GM21737 (cell line): ENCODE results near the gene CACNA1H.

ENCODE experiments used
- ATAC-seq: cut with Tn5 transposase; IDR thresholded peaks from one replicate; pipeline ENCODE4 v1.9.1; 2021; ENCODE audit warnings: mild to moderate bottlenecking, moderate library complexity; ENCODE audit not compliant: unreplicated experiment

The CACNA1H gene

DNA sequence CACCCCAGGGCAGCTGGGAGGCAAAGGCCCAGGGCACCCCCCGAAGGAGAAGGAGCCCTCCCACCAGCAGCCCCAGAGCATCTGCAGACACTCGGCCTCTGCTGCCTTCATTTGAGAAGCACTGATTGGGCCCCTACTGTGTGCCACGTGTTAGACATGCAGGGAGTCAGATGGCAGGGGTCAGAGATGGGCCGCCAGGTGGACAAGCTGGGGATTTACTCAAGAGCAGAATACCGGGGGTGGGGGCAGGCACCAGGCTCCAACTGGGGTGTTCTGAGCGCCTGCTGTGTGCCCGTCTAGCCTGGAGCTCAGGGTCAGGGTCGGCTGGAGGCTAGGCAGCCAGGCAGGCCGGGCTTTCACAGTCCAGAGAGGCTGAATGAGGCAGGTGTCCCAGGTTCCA, 53.4 kb downstream of the CACNA1H start:
- no peak for ATAC-seq

DNA sequence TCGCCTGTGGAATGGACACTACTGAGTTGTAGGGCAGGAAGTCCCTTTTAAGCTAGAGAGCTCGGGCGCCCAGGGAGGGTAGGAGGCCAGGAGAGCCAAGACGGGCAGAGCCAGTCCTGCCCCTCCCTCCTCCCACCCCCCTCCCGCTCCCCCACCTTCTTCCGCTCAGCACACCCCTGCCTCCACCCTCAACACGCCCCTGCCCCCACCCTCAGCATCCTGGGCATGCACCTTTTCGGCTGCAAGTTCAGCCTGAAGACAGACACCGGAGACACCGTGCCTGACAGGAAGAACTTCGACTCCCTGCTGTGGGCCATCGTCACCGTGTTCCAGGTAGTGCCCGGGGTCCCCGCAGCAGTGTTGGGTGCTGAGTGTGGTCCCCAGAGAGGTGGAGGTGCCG, 53.9 kb downstream of the CACNA1H start:
- no peak for ATAC-seq

DNA sequence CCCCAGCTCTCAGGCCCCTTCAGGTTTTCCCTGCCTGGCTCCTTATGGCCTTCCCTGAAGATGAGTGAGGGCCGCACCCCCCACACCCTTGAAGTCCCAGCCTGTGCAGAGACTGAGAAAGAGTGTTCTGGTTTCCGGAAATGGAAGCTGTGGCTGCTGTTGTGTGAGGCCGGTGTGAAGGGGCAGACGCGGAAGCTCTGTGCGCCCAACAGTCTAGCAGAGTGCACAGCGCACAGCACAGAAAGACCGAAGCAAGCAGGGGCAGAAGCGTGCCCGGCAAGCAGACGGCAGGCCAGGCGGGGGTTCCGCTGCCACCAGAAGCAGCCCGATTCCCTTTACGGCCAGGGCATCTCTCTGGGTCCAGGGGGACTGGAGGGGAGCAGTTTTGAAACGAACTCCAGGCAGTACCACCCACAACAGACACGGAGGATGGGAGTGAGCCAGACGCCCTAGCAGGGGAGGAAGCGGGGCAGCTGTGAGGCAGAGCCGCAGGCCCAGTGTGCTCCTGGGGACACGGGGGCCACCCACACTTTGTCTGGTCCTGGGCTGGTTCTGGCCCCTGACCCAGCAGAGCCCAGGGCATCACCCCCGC, 55.4 kb downstream of the CACNA1H start:
- ATAC-seq: no peak

DNA sequence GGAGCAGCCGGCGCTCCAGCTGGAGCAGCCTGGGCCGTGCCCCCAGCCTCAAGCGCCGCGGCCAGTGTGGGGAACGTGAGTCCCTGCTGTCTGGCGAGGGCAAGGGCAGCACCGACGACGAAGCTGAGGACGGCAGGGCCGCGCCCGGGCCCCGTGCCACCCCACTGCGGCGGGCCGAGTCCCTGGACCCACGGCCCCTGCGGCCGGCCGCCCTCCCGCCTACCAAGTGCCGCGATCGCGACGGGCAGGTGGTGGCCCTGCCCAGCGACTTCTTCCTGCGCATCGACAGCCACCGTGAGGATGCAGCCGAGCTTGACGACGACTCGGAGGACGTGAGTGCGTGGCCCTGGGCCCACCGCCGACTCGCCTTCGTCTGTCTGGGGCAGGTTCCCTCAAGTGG, 56.2 kb downstream of the CACNA1H start:
- ATAC-seq: no peak

DNA sequence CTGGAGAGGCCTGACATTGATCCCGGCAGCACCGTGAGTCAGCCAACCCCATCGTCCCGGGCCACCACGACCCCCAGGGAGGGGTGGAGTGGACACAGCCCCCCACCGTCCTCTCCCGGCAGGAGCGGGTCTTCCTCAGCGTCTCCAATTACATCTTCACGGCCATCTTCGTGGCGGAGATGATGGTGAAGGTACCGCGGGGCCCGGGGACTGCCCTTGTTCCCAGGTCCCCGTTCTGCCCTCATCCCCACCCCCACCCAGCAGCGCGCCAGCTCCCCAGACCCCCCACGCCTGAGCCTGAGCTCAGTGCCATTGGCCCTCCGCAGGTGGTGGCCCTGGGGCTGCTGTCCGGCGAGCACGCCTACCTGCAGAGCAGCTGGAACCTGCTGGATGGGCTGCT, 57.6 kb downstream of the CACNA1H start:
- no peak for ATAC-seq

DNA sequence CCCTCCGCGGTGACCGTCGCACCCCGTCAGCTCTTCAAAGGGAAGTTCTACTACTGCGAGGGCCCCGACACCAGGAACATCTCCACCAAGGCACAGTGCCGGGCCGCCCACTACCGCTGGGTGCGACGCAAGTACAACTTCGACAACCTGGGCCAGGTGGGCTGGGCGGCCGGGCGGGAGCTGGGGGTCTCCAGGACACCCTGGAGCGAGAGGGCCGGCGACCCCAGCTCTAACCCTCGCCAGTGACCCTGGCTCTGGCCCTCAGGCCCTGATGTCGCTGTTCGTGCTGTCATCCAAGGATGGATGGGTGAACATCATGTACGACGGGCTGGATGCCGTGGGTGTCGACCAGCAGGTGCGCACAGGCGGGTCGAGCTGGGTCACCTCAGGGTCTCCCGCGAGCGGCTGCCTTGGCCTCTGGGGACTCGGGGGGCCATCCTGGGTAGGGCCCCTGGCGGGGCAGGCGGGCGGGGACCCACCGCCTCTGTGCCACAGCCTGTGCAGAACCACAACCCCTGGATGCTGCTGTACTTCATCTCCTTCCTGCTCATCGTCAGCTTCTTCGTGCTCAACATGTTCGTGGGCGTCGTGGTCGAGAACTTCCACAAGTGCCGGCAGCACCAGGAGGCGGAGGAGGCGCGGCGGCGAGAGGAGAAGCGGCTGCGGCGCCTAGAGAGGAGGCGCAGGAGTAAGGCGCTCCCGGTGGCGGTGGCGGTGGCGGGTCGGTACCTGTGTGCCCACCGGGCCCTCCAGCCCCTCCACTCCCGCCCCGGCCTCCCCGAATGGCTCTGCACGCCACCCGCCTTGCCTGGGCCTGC, 58.8 kb downstream of the CACNA1H start:
- no peak for ATAC-seq

DNA sequence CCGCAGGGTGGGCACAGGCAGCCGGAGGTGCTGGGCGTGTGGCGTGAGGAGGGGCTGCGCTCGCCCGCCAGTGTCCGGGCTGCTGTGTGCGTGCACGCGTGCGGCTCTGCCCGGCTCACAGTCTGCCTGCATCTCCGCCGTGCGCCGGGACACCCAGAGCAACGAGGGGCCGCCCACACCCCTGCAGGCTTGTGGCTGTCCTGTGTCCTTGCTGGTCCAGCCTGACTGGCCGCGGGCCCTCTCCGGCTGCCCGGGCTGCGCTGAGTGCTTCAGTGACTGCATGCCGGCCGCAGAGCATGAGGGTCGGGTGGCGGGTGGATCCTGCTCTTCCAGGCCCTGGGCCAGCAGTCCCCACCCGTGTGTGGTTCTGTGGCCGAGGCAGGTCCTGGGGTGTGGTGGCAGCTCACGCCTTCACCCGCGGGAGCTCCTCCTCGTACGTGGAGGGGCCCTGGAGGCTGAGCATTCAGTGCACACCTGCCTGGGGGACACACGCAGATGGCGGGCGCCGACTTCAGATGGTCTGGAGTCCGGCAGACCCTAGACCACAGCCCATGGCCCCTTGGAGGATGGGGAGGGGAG, 59.8 kb downstream of the CACNA1H start:
- ATAC-seq: no peak

DNA sequence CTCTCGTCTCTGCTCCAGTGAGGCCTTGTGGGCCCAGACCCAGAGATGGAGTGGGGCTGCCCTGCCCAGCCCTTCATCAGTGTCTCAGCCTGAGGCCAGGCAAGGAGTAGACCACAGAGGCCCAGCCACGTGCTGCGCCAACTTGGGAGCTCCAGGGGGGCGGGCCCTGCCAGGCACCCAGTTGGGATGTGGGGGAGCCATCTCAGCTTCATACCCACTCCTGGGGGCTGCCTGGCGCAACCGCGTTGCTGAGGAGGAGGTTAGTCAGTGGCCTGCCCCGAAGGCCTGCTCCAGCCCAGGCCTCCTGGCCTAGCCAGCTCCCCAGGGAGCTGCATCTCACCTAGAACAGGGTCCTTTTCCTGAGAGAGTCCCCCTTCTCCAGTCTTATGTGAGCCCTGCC, 60.3 kb downstream of the CACNA1H start:
- no peak for ATAC-seq

DNA sequence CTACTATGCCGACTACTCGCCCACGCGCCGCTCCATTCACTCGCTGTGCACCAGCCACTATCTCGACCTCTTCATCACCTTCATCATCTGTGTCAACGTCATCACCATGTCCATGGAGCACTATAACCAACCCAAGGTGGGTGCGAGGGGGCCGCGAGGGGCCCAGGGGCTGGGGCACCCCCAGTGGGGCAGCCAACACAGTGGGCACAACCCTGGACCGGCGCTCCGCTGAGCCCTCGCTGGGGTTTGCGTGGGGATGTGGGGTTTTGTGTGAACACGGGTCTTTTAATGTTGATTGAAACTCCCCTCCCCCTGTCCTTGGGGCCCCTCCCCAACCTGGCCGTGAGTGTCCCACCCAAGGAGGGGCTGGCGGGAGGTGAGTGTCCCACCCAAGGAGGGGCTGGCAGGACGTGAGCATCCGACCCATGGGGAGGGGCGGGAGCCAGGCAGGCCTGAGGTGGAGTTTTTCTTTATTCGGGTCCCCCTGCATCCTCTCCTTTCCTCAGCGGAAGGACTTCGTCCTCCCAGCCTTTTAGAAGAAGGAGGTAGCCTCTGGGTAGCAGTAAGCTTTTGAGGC, 61.0 kb downstream of the CACNA1H start:
- no peak for ATAC-seq

DNA sequence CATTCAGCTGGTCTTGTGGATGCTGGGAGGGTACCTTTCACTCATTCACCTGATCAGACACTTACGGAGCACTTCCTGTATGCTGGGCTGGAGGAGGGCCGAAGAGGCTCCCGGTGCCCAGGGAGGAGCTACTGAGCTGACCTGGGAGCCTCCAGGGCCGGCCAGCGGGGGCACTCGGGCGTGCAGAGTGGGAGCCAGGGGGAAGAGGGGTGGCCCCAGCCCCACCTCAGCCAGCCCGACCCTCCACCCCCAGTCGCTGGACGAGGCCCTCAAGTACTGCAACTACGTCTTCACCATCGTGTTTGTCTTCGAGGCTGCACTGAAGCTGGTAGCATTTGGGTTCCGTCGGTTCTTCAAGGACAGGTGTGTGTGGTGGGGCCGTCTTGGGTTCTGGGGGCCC, 61.8 kb downstream of the CACNA1H start:
- ATAC-seq: no peak

DNA sequence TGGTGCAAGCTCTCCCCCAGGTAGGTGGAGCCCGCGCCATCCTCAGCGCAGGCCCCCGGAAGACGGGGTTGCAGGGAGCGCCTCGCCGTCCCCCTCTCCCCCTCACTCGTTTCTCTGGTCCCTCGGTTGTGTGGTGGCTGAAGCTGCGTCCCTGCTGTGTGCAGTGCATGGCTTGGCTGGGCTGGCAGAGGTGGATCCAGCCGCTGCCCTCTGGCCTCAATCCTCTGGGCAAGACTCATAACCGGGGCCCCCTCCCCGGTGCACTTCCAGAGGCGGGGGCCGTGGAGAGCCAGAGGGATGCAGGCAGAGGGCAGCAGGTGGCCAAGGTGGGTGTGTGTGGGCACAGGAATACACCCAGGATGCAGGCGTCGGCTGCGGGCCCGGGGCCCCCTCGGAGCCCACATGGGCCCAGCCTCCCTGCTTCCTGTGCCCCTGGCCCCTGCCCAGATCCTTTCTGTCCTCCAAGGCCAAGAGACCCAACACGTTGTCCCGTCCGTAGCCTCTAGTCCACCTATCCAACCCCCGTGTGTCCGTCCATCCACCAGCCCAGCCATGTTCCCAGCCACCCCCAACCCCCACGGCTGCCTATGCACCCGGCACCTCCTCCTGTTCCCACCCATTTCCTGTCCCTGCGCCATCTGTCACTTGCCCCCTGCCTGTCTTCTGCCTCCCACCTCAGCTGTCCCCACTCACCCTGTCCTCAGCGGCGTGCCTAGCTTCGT, 62.8 kb downstream of the CACNA1H start:
- no peak for ATAC-seq

DNA sequence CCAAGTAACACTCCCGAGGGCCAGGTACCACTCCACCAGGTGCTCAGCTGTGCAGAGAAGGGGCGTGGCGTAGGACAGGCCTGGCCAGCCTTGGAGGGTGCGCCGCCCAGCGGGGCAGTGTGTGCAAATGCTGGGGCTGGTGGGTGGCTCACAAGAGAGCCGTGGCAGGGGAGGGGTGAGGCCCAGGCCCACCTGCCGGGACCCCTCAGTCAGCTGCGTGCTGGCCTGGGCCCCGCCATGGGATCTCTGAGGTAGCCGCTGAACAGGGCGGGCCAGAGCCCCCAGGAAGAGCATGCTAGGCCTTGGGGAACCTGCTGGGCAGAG, 63.4 kb downstream of the CACNA1H start:
- ATAC-seq: no peak

DNA sequence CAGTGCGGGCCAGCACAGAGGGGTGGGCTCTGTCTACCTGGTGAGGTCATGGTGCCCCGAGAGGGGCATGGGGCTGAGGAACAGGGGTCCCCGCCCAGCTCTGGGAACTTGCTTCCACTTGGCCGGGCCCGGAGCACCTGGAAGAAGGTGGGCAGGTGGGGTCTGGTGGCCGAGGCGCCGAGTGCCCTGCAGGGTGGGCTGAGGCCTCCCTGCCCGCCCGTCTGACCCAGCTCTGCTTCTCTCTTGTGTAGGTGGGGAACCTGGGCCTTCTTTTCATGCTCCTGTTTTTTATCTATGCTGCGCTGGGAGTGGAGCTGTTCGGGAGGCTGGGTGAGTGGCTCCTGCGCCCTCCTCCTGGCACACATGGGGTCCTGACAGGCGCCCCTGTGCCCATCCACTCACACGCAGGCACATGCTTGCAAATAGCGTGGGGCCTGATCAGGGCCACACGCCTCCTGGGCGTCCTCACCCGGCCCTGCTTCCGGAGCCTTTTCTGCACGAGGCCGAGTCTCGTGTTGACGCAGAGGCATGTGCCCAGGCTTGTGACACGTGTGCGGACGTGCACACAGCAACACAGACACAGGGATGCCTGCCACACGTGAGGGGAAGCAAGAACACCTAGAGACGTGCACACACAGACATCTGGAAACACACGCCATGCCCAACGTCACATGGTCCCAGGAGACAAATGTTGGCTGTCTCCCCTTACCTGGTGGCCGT, 63.9 kb downstream of the CACNA1H start:
- ATAC-seq: no peak

DNA sequence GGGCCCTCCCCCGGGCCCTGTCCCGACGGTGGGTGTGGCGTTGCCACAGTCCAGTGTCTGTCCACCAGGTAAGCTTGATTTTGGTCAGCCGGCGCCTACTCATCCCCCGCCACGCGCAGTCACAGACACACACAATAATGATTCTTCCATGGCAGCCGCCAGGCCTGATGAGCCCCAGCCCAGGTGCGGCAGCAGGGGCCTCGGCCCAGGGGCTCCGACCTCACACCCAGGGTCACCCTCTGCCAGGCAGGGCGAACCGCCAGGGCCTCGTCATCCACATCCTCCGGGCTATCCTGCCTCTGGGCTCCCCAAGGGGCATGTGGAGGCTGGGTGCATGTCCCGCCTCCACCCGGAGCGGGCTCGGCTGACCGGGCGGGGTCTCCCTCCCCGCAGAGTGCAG, 64.6 kb downstream of the CACNA1H start:
- no peak for ATAC-seq

DNA sequence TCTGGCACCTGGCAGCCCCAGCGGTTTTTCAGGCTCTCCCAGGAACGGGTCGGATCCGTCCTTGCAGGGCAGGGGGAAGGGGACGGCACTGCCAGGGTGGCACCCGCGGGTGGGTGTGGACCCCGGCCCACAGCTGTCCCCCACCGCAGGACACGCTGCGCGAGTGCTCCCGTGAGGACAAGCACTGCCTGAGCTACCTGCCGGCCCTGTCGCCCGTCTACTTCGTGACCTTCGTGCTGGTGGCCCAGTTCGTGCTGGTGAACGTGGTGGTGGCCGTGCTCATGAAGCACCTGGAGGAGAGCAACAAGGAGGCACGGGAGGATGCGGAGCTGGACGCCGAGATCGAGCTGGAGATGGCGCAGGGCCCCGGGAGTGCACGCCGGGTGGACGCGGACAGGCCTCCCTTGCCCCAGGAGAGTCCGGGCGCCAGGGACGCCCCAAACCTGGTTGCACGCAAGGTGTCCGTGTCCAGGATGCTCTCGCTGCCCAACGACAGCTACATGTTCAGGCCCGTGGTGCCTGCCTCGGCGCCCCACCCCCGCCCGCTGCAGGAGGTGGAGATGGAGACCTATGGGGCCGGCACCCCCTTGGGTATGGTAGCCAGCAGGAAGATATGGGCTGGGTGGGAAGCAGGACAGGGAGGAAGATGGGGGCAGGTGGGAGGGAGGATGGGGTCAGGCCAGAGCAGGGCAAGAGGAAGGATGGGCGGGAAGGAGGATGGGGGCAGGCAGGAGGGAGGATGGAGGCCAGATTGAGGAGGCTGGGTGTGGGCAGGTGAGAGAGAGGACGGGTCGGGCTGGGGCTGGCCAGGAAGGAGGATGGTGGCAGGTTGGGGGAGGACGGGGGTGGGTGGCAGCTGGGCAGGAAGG, 65.4 kb downstream of the CACNA1H start:
- ATAC-seq: no peak

DNA sequence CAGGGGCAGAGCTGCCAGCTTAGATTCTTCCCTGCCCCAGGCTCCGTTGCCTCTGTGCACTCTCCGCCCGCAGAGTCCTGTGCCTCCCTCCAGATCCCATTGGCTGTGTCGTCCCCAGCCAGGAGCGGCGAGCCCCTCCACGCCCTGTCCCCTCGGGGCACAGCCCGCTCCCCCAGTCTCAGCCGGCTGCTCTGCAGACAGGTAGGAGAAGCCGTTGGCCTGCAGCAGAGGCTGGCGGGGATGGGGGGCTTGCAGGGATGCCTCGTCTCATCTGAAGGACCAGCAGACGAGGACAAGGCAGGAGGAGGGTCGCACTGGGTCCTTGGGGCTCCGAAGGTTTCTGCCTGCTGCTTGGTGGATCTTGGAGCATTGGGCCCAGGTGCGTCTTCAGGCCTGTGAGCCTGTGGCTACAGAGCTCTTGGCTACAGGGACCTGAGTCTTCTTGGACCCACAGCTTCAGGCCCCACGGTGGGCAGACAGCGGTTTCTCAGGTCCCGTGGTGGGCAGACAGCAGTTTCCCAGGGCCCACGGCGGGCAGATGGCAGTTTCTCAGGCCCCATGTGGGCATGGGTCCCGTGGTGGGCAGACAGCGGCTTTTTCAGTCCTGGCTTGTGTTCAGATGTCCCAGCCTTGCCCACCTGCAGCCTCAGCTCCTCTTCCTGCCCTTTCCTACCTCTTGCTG, 66.2 kb downstream of the CACNA1H start:
- no peak for ATAC-seq

DNA sequence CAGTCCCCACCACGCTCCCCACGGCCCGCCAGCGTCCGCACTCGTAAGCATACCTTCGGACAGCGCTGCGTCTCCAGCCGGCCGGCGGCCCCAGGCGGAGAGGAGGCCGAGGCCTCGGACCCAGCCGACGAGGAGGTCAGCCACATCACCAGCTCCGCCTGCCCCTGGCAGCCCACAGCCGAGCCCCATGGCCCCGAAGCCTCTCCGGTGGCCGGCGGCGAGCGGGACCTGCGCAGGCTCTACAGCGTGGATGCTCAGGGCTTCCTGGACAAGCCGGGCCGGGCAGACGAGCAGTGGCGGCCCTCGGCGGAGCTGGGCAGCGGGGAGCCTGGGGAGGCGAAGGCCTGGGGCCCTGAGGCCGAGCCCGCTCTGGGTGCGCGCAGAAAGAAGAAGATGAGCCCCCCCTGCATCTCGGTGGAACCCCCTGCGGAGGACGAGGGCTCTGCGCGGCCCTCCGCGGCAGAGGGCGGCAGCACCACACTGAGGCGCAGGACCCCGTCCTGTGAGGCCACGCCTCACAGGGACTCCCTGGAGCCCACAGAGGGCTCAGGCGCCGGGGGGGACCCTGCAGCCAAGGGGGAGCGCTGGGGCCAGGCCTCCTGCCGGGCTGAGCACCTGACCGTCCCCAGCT, 67.3 kb downstream of the CACNA1H start:
- no peak for ATAC-seq

DNA sequence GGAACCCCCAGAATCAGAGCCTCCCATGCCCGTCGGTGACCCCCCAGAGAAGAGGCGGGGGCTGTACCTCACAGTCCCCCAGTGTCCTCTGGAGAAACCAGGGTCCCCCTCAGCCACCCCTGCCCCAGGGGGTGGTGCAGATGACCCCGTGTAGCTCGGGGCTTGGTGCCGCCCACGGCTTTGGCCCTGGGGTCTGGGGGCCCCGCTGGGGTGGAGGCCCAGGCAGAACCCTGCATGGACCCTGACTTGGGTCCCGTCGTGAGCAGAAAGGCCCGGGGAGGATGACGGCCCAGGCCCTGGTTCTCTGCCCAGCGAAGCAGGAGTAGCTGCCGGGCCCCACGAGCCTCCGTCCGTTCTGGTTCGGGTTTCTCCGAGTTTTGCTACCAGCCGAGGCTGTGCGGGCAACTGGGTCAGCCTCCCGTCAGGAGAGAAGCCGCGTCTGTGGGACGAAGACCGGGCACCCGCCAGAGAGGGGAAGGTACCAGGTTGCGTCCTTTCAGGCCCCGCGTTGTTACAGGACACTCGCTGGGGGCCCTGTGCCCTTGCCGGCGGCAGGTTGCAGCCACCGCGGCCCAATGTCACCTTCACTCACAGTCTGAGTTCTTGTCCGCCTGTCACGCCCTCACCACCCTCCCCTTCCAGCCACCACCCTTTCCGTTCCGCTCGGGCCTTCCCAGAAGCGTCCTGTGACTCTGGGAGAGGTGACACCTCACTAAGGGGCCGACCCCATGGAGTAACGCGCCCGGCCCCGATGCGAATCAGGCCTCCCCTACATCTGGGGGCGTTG, 68.1 kb downstream of the CACNA1H start:
- no peak for ATAC-seq
